CD8-positive, alpha-beta memory T cell (primary cell): ENCODE data around the gene PROCA1. TPM values are rescaled to one million over a fixed set of nuclear protein-coding genes. Genes with fewer than 3 reads are reported as not detected.
A peak's percentile ranks its signal among the peaks of the same experiment; 100 is the strongest.
"Not testable (repeated sequence)": the region's sequence is repeated elsewhere in the genome, so short reads cannot be mapped to it uniquely, and the experiment has no call there.

Experiments used
- CTCF ChIA-PET: fragments of 350-600 bp; sonication (Branson Sonifier 250); formaldehyde crosslinking; loops from one replicate; lab custom pipeline; 2021; ENCODE audit warnings: antibody characterized with exemption; lab: Charles Lee
- POLR2A ChIA-PET: fragments of 350-600 bp; sonication (Branson Sonifier 250); formaldehyde crosslinking; loops from one replicate; lab custom pipeline; 2021; ENCODE audit warnings: antibody characterized with exemption; lab: Charles Lee
- DNase-seq, 5 donors: peaks; one replicate each; pipeline versions ENCODE4 v3.0.0 to v3.0.0-alpha.2; 2020 to 2022; ENCODE audit warnings: mixed read lengths in 1 of 5
- H3K27ac ChIP-seq: one replicate; pipeline ENCODE4 v1.7.0; 2013; ENCODE audit warnings: low read depth, mild to moderate bottlenecking, low read length, moderate library complexity
- H3K27me3 ChIP-seq: 2 replicates; pipeline ENCODE4 v1.7.0; 2013; ENCODE audit warnings: low read length, mild to moderate bottlenecking; ENCODE audit not compliant: insufficient read depth, poor library complexity, severe bottlenecking
- H3K36me3 ChIP-seq: 2 replicates; pipeline ENCODE4 v1.7.0; 2013; ENCODE audit warnings: mild to moderate bottlenecking, low read length, moderate library complexity; ENCODE audit not compliant: insufficient read depth
- H3K4me1 ChIP-seq: 2 replicates; pipeline ENCODE4 v1.7.0; 2013; ENCODE audit warnings: mild to moderate bottlenecking, low read length, moderate library complexity; ENCODE audit not compliant: insufficient read depth
- H3K4me3 ChIP-seq: 2 replicates; pipeline ENCODE4 v1.7.0; 2013; ENCODE audit warnings: mild to moderate bottlenecking, low read length
- H3K9me3 ChIP-seq: 2 replicates; pipeline ENCODE4 v1.7.0; 2013; ENCODE audit warnings: mild to moderate bottlenecking, low read length
- H3K27ac Mint-ChIP-seq, 8 donors: one replicate each; pipeline ENCODE4 v1.8.0; 2020 to 2021; ENCODE audit warnings: mixed read lengths in 8 of 8, mild to moderate bottlenecking in 6 of 8, inconsistent platforms in 3 of 8, moderate library complexity in 3 of 8
- H3K27me3 Mint-ChIP-seq, 2 donors: one replicate each; pipeline ENCODE4 v1.8.0; 2020 to 2021; ENCODE audit warnings: mixed read lengths in 2 of 2, mild to moderate bottlenecking in 1 of 2, moderate library complexity in 1 of 2
- H3K36me3 Mint-ChIP-seq, 3 donors: one replicate each; pipeline ENCODE4 v1.8.0; 2020 to 2021; ENCODE audit warnings: mixed read lengths in 3 of 3, inconsistent platforms in 1 of 3, mild to moderate bottlenecking in 1 of 3
- H3K4me1 Mint-ChIP-seq, 3 donors: one replicate each; pipeline ENCODE4 v1.8.0; 2020 to 2021; ENCODE audit warnings: mixed read lengths in 3 of 3, inconsistent platforms in 1 of 3, mild to moderate bottlenecking in 1 of 3
- H3K4me3 Mint-ChIP-seq, 7 donors: one replicate each; pipeline ENCODE4 v1.8.0; 2020 to 2021; ENCODE audit warnings: mixed read lengths in 7 of 7, mild to moderate bottlenecking in 6 of 7, moderate library complexity in 4 of 7, inconsistent platforms in 2 of 7
- H3K9me3 Mint-ChIP-seq, 5 donors: one replicate each; pipeline ENCODE4 v1.8.0; 2020 to 2022; ENCODE audit warnings: mixed read lengths in 5 of 5, mild to moderate bottlenecking in 3 of 5, moderate library complexity in 2 of 5, inconsistent platforms in 1 of 5
- polyA plus RNA-seq: library from polyadenylated mRNA; unstranded; fragments of 300-500 nt; fragmentation: Illumina TruSeq; gene quantifications from one replicate; pipeline ENCODE4 v1.2.3, GENCODE V29; 2021
- total RNA-seq, 2 experiments: library from RNA; stranded (reverse); gene quantifications; one replicate each; pipeline ENCODE4 v1.2.3, GENCODE V29; 2021

Gene PROCA1
- total and polyA plus RNA-seq, 3 experiments from 2014 or later, result 1.2 to 4.9 (median 4.7) TPM

DNA sequence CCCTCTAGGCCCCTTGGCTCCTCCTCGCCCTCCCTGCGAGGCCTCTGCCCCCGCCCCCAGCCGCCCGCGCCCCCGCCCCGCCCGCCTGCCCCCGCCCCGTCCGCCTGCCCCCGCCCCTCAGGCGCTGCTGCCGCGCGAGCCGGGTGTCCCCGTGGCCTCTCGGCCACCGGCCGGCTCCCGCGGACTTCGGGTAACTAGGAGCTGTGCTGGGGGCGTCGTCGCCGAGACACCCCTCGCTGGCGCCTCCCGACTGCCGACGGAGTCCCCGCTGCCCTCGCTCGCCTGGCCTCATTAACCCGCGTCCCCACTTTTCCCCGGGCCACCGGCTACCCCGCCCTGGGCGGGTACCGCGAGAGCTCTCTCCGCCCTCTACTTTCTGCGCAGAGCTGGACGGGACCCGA, 14.5 kb upstream of the PROCA1 start, which contains the start of gene TLCD1:
Gene TLCD1 (minus strand): TSS at position 8 of the 401 bp plus-strand sequence. CDS start 136 bp downstream, outside the sequence.
- Mint-ChIP-seq H3K4me3 (peak within 1 kb of the TSS; percentile 94 to 99 (median 97)), H3K4me1 (peaks cover 53 to 75% (median 57%) of the 10 kb centered on the region in 3 donors), H3K9me3 (no peaks in the 10 kb centered on the region), H3K36me3 (peaks cover 0 to 55% (median 13%) of the 10 kb centered on the region in 3 donors), H3K27me3 (peaks cover 0 to 5% of the 10 kb centered on the region in 2 donors), H3K27ac (peak within 1 kb of the TSS; percentile 97 to 100 (median 99))
- peak within 1 kb of the TSS; percentile 91 for H3K4me3 ChIP-seq
- no peaks in the 10 kb centered on the region for H3K9me3 ChIP-seq
- peak within 1 kb of the TSS; percentile 97 for H3K27ac ChIP-seq
- peaks cover 35% of the 10 kb centered on the region for H3K4me1 ChIP-seq
- peak; percentile 57 to 77 (median 67) for DNase-seq
- ChIA-PET CTCF (interaction anchor here (0.5 to 14.8 kb wide), 44 partner anchors 9 to 398 kb away, joined by 3 to 579 read pairs (median 6); partner anchors contain the start of genes BLTP2, DHRS13, FAM222B and PHF12), POLR2A (interaction anchor here (1.1 to 4.3 kb wide), 8 partner anchors 15 to 227 kb away, joined by 3 to 128 read pairs (median 12); partner anchors contain the start of genes BLTP2, PHF12, PROCA1 and TRAF4)
- no peaks in the 10 kb centered on the region for H3K27me3 ChIP-seq
- peaks cover 28% of the 10 kb centered on the region for H3K36me3 ChIP-seq

DNA sequence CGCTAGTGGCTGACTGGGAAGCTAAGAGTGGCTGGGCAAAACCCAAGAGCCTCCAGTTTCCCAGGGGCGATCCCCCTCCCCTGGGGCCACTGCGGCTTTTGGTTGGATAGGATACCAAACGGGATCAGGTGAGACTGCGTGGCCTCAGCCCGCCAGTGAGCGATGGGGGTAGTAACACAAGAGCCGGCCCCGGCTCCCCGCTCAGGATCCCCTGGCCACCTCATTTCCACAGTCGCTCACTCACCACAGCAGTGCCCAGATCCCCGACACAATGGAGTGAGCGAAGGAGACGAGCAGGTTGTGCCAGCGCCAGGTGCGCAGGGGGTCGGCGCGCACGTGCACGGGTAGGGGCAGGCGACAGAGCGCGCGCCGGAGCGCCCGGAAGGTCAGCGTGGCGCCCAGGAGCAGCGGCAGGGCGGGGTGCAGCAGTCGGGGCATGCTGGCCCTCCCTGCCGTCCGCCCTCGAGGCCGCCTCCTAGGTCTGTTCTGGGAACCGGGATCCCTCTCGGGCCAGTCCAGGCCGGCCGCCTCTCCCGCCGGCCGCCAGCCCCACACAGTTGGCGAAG, 14.1 kb upstream of the PROCA1 start:
- Mint-ChIP-seq H3K36me3 (peaks cover 0 to 60% (median 13%) of the 10 kb centered on the region in 3 donors), H3K4me3 (peak overlapping the region; percentile 78 to 90 (median 88)), H3K4me1 (peaks cover 58 to 79% (median 62%) of the 10 kb centered on the region in 3 donors), H3K27me3 (peaks cover 0 to 5% of the 10 kb centered on the region in 2 donors), H3K27ac (peak overlapping the region in 7 of 8 donors; percentile 55 to 92 (median 78)), H3K9me3 (no peaks in the 10 kb centered on the region)
- H3K4me3 ChIP-seq, result peak overlapping the region; percentile 49
- no peaks in the 10 kb centered on the region for H3K27me3 ChIP-seq
- DNase-seq, result peak in 3 of 5 donors; percentile 14 to 39 (median 28)
- peak overlapping the region; percentile 72 for H3K27ac ChIP-seq
- H3K36me3 ChIP-seq, result peaks cover 33% of the 10 kb centered on the region
- no peaks in the 10 kb centered on the region for H3K9me3 ChIP-seq
- CTCF ChIA-PET, result interaction anchor here (0.8 to 14.8 kb wide), 32 partner anchors 10 to 398 kb away, joined by 3 to 579 read pairs (median 7); partner anchors contain the start of genes BLTP2, DHRS13, FAM222B and PHF12
- peaks cover 40% of the 10 kb centered on the region for H3K4me1 ChIP-seq
- POLR2A ChIA-PET, result interaction anchor here (1.1 to 4.3 kb wide), 7 partner anchors 14 to 228 kb away, joined by 3 to 128 read pairs (median 13); partner anchors contain the start of genes BLTP2, PHF12, PROCA1 and TRAF4

DNA sequence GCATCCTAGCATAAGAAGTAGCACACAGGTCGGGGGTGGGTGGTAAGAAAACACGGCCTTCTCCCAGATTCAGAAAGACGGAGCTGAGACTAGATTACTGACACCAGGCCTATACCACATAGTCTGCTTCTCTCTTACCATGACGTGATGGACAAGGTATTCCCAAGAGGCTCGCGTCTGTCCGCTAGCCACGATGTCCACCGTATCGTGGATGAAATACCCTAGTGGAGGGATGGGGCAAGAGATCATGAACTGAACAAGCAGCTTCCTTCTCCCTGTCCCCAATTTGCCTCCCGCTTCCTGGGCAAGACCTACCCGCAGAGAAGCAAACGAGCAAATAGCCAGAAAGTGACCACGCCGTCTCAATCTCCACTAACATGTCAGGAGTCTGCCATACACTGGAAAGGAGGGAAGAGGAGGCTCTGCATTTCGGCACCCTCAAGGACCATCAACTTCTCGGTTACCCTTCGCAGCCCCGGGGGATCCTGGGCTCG, 13.5 kb upstream of the PROCA1 start:
- Mint-ChIP-seq H3K27me3 (peaks cover 0 to 5% of the 10 kb centered on the region in 2 donors), H3K27ac (peak overlapping the region; percentile 40 to 92 (median 80)), H3K4me3 (peak overlapping the region; percentile 78 to 90 (median 88)), H3K9me3 (no peaks in the 10 kb centered on the region), H3K36me3 (peaks cover 3 to 65% (median 18%) of the 10 kb centered on the region in 3 donors), H3K4me1 (peaks cover 64 to 85% (median 67%) of the 10 kb centered on the region in 3 donors)
- ChIA-PET POLR2A (interaction anchor here (3.0 to 4.3 kb wide), 3 partner anchors 22 to 225 kb away, joined by 18 to 128 read pairs (median 44); partner anchors contain the start of genes BLTP2, PHF12 and TRAF4), CTCF (interaction anchor here (0.8 to 14.8 kb wide), 4 partner anchors 22 to 228 kb away, joined by 4 to 579 read pairs (median 15); partner anchors contain the start of gene TRAF4)
- Histone ChIP-seq H3K4me1 (peaks cover 45% of the 10 kb centered on the region), H3K36me3 (peaks cover 35% of the 10 kb centered on the region), H3K27me3 (no peaks in the 10 kb centered on the region), H3K9me3 (no peaks in the 10 kb centered on the region), H3K4me3 (peak overlapping the region; percentile 49), H3K27ac (peak overlapping the region; percentile 72)
- DNase-seq, result no peak

DNA sequence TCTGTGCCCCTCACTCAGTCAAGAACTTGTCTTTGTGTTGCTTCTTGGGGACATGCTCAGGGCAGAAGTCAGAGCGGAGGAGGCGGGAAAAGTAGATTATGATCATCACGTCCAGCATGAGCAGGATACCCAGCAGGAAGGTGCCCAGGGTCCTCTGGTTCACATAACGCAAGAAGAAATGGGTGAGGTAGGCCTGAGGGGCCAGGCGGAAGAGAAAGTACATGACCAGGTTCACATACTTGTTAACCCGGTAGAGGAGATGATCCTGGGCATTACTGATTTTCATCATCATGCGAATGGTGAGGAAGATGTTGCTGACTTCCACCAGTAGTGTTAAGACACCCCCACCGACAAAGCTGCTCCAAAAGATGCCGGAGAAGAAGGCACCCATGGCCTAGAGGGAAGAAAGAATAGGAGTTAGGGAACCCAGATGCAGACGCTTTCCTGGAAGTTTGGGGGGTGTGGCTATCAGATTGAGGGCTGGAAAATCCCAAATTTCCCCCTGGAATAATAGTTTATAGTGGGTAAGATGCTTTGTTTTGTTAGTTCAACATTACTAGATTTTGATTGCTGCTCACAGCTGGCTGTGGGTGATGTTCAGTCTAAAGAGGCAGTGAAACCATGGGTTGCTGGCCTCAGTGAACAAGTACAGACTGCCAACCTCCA, 12.9 kb upstream of the PROCA1 start:
- peak overlapping the region; percentile 40 to 92 (median 78) for H3K27ac Mint-ChIP-seq
- Histone ChIP-seq H3K4me1 (peaks cover 45% of the 10 kb centered on the region), H3K4me3 (no peak overlapping the region), H3K36me3 (peaks cover 35% of the 10 kb centered on the region), H3K27me3 (no peaks in the 10 kb centered on the region), H3K9me3 (no peaks in the 10 kb centered on the region), H3K27ac (no peak overlapping the region)
- H3K27me3 Mint-ChIP-seq, result peaks cover 0 to 5% of the 10 kb centered on the region in 2 donors
- POLR2A ChIA-PET, result interaction anchor here (3.0 kb wide), 1 partner anchor 79 kb away, joined by 18 read pairs; the partner anchor contains the start of gene BLTP2
- peaks cover 3 to 70% (median 19%) of the 10 kb centered on the region in 3 donors for H3K36me3 Mint-ChIP-seq
- CTCF ChIA-PET, result interaction anchor here (0.8 to 14.8 kb wide), 3 partner anchors 22 to 229 kb away, joined by 4 to 579 read pairs (median 16); partner anchors contain the start of gene TRAF4
- peak overlapping the region; percentile 78 to 90 (median 88) for H3K4me3 Mint-ChIP-seq
- H3K9me3 Mint-ChIP-seq, result no peaks in the 10 kb centered on the region
- H3K4me1 Mint-ChIP-seq, result peaks cover 67 to 87% (median 73%) of the 10 kb centered on the region in 3 donors
- no peak for DNase-seq

DNA sequence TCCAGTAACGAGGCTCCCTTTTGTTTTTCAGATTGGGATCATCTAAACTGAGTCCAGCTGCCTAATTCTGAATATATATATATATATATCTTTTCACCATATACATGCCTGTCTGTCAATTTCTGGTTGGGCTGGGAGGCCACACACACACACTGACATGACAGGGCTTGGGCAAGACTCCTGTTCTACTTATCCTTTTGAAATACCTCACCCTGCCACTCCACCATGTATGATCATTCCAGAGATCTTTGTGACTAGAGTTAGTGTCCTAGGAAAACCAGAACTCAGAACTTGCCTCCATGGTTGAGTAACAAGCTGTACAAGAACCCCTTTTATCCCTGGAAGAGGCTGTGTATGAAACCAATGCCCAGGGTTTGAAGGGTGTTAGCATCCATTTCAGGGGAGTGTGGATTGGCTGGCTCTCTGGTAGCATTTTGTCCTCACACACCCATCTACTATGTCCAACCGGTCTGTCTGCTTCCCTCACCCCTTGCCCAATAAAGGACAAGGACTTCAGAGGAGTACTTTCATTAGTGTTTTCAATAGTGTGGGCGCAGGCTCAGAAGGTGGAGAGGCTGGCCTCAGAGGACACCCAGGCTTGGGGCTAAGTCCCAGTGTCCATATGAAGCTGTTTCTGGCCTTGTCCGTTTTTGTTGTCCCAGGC, 12.3 kb upstream of the PROCA1 start:
- Mint-ChIP-seq H3K27ac (peak overlapping the region in 6 of 8 donors; percentile 44 to 92 (median 70)), H3K4me1 (peaks cover 70 to 89% (median 76%) of the 10 kb centered on the region in 3 donors), H3K36me3 (peaks cover 3 to 70% (median 19%) of the 10 kb centered on the region in 3 donors), H3K4me3 (peak overlapping the region in 6 of 7 donors; percentile 13 to 90 (median 86))
- H3K9me3 ChIP-seq, H3K4me3 ChIP-seq, H3K27ac ChIP-seq, POLR2A ChIA-PET, H3K27me3 ChIP-seq, H3K27me3 Mint-ChIP-seq, DNase-seq, H3K9me3 Mint-ChIP-seq: not testable (repeated sequence)
- Histone ChIP-seq H3K36me3 (peaks cover 35% of the 10 kb centered on the region), H3K4me1 (peaks cover 46% of the 10 kb centered on the region)
- CTCF ChIA-PET, result interaction anchor here (1.4 to 14.8 kb wide), 2 partner anchors 12 to 23 kb away, joined by 3 to 579 read pairs; partner anchors contain the start of genes PROCA1 and TRAF4

DNA sequence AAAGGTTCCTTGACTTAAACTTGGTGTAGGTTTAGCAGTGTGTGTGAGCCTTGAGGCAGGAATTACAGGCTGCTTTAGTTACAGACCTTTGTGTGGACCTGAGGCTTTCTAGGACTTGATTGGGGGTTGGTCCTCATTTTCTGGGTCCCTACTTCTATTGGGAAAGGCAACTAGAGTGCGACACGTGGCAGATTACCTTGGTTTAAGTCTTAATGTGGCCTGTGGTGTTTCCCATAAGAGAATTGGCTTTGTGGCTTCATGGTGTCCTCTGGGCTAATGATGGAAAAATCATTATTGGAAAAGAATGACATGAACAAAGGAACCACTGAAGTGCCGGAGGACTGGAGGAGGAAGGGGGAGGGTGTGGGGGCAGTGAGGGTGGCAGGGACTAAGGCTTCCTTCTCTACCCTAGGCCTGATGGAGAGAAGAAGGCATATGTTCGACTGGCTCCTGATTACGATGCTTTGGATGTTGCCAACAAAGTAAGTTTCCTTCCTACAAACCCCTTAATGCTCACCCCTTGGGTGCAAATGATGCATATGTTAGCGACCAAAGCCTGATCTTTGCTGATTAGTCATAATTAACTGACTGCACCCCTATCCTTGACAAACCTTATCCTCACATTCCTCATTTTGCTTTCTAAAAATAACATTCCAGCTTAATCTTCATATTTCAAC, 11.6 kb upstream of the PROCA1 start:
- Histone ChIP-seq H3K4me1 (peaks cover 46% of the 10 kb centered on the region), H3K27ac (no peak overlapping the region), H3K4me3 (no peak overlapping the region), H3K36me3 (peaks cover 35% of the 10 kb centered on the region), H3K27me3 (no peaks in the 10 kb centered on the region), H3K9me3 (no peaks in the 10 kb centered on the region)
- Mint-ChIP-seq H3K4me1 (peaks cover 69 to 89% (median 76%) of the 10 kb centered on the region in 3 donors), H3K27ac (peak overlapping the region in 7 of 8 donors; percentile 61 to 92 (median 77)), H3K4me3 (peak overlapping the region in 6 of 7 donors; percentile 13 to 89 (median 33)), H3K9me3 (no peaks in the 10 kb centered on the region), H3K36me3 (peaks cover 3 to 66% (median 19%) of the 10 kb centered on the region in 3 donors), H3K27me3 (peaks cover 0 to 11% of the 10 kb centered on the region in 2 donors)
- ChIA-PET CTCF (interaction anchor here (1.4 to 14.8 kb wide), 2 partner anchors 12 to 24 kb away, joined by 3 to 579 read pairs; partner anchors contain the start of genes PROCA1 and TRAF4), POLR2A (no interaction called here)
- no peak for DNase-seq
